ENCODE data around the gene ATP11B. TPM values are rescaled to one million over a fixed set of nuclear protein-coding genes. Genes with fewer than 3 reads are reported as not detected.

Gene ATP11B
- total and polyA plus RNA-seq, 10 of the 15 experiments (the other 5 are each of a cell fraction or from before 2014, with no cell fraction given) = 10.3 to 66.9 (median 36.7) TPM

- Histone ChIP-seq H2AFZ (ENCODE audit: control insufficient read depth, low read depth, low read length) (no peak overlapping the region), H3K79me2 (ENCODE audit: control insufficient read depth, insufficient read depth, low read length) (peaks cover 14% of the 10 kb centered on the region), H3K36me3 (ENCODE audit: control insufficient read depth in 2 of 2, insufficient read depth in 2 of 2, low read length in 1 of 2) (peaks cover 4 to 11% of the 10 kb centered on the region in 2 experiments; a peak in 3 of 4 replicates)
These were observed 168.9 kb downstream of the ATP11B start for GRCh38 chr3:182962166-182962565.

More at GRCh38 chr3:182962166-182962565, 168.9 kb downstream of the ATP11B start:
- Histone ChIP-seq H4K20me1 (ENCODE audit: control insufficient read depth, insufficient read depth) (no peaks in the 10 kb centered on the region), H3K9ac (ENCODE audit: control insufficient read depth, insufficient read depth, low read length) (no peak overlapping the region), H3K4me1 (ENCODE audit: control insufficient read depth, insufficient read depth, low read length) (peaks cover 11% of the 10 kb centered on the region), H3K27ac (ENCODE audit: control insufficient read depth, insufficient read depth) (no peak overlapping the region), H3K9me3 (replicated peaks; ENCODE audit: control insufficient read depth, insufficient read depth, low read length) (no peaks in the 10 kb centered on the region), H3K4me3 (no peak overlapping the region), H3K27me3 (replicated peaks in 1 of 2; ENCODE audit: control insufficient read depth in 2 of 2, insufficient read depth in 2 of 2, low read length in 1 of 2) (no peaks in the 10 kb centered on the region), H3K4me2 (ENCODE audit: control insufficient read depth, insufficient read depth) (no peak overlapping the region)
- in situ Hi-C loops (cut with MboI) = no loop called here
- ChIA-PET CTCF (interaction anchor here (1.0 to 1.2 kb wide), 2 partner anchors 8 to 26 kb away, joined by 3 to 4 read pairs; no protein-coding TSS in a partner anchor), SMC1A (ENCODE audit: uncharacterized antibody, unreplicated experiment) (interaction anchor here (0.8 to 1.6 kb wide), 6 partner anchors 8 to 26 kb away, joined by 3 to 5 read pairs (median 4); partner anchors contain the start of gene DCUN1D1), RAD21 (ENCODE audit: unreplicated experiment) (no interaction called here), POLR2A (interaction anchor here (1.3 to 1.8 kb wide), 2 partner anchors 9 to 16 kb away, joined by 4 to 6 read pairs; no protein-coding TSS in a partner anchor)
- FAIRE-seq (no peak), ATAC-seq (0 out of 3 replicates have a peak, but pooled peaks have one; percentile 14), DNase-seq (ENCODE audit: low read depth, low spot score) (no peak)
- intact Hi-C loops (cut with micrococcal nuclease; ENCODE audit: unreplicated experiment) = no loop called here
- TF ChIP-seq ZBTB33 (IDR thresholded peaks at IDR 0.05) (no peak), BACH1 (IDR thresholded peaks at IDR 0.05; ENCODE audit: borderline replicate concordance) (no peak), TCF3 (IDR thresholded peaks at IDR 0.05; ENCODE audit: borderline replicate concordance, insufficient read depth, low read depth, low read length) (no peak), STAT3 (IDR thresholded peaks at IDR 0.05; ENCODE audit: low read depth, low read length) (no peak), MLLT1 (IDR thresholded peaks at IDR 0.05) (no peak), SUZ12 (IDR thresholded peaks at IDR 0.05; ENCODE audit: unreplicated experiment) (no peak), CEBPZ (IDR thresholded peaks at IDR 0.05; ENCODE audit: low read depth, low read length) (no peak)
- no TSS peak for BruUV-seq (replicated peaks)
